ENCODE results near the gene TRABD2B.

- TF ChIP-seq CTCF (IDR thresholded peaks at IDR 0.05) = no peak
- no peak for TF ChIP-seq POLR2A (IDR thresholded peaks at IDR 0.05)
Measured at GRCh38 chr1:47937586-47938254, 59.5 kb downstream of the TRABD2B start.
